Adrenal gland (tissue), 5 donors: Measurements from ENCODE around the gene OSER1.

Source experiments
- POLR2A ChIP-seq, 2 donors: fragments of 450-650 bp; IDR thresholded peaks; one replicate each; pipeline ENCODE4 v1.6.1; 2017; ENCODE audit warnings: antibody characterized with exemption in 2 of 2, mild to moderate bottlenecking in 2 of 2, moderate library complexity in 1 of 2
- TF ChIP-seq, protein P1 (sequence below), 6 experiments: fragments of 450-650 bp in 4 of 6; fragments of 200-600 bp in 2 of 6; sonication (generic) in 1 of 6; IDR thresholded peaks; 1 replicate in 5 of 6; 2 replicates in 1 of 6; pipeline versions ENCODE4 v1.5.1 to v1.8.0; 2016 to 2021; ENCODE audit warnings: antibody characterized with exemption in 6 of 6, mild to moderate bottlenecking in 2 of 6, moderate library complexity in 1 of 6
- donor health status: DM: no; HTN: no; CAD: no.

DNA sequence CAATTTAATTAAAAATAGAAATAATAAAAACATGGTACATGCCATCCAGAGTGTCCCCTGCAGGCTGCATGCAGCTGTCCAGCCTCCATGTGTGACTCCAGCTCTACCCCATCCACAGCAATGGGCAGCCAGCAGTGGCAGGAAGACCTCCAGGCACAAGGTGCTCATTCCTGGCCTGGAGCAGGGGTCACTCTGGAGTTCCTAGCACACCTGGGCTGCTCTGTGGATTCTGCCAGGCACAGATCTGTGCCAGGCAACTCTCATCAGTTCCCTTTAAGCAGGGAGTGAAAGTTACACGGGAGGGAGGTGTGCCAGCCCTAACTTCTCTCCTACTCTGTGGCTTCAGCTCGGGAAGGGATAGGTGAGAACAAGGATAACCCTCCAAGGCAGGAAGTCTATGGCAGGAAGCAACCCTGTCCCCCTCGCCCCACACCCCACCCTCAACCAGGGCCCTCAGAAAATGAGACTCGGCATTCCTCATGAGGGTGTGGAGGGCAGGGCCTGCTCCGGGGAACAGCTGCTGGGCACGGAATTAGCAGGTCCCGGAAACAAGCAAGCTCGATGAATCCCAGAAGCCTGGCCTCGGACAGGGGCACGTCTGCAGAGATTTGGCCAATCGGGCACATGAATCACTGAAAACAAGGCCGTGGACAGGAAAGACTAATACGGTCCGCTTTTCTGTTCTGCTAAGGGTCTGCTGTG is 33.6 kb downstream of the OSER1 start:
- TF ChIP-seq, protein P1, sequence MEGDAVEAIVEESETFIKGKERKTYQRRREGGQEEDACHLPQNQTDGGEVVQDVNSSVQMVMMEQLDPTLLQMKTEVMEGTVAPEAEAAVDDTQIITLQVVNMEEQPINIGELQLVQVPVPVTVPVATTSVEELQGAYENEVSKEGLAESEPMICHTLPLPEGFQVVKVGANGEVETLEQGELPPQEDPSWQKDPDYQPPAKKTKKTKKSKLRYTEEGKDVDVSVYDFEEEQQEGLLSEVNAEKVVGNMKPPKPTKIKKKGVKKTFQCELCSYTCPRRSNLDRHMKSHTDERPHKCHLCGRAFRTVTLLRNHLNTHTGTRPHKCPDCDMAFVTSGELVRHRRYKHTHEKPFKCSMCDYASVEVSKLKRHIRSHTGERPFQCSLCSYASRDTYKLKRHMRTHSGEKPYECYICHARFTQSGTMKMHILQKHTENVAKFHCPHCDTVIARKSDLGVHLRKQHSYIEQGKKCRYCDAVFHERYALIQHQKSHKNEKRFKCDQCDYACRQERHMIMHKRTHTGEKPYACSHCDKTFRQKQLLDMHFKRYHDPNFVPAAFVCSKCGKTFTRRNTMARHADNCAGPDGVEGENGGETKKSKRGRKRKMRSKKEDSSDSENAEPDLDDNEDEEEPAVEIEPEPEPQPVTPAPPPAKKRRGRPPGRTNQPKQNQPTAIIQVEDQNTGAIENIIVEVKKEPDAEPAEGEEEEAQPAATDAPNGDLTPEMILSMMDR (IDR thresholded peaks at IDR 0.05): no peak
- no peak for TF ChIP-seq POLR2A (IDR thresholded peaks at IDR 0.05)
